GM12801 (cell line): ENCODE measurements around the gene CLCN5.

Experiments
- CTCF ChIP-seq: IDR thresholded peaks from one replicate; pipeline ENCODE4 v1.5.1; 2011; ENCODE audit warnings: control low read depth; ENCODE audit not compliant: insufficient read length; ENCODE audit errors: extremely low read depth

The CLCN5 gene

GRCh38 chrX:49987651-49988050 is 65.3 kb downstream of the CLCN5 start:
- no peak for TF ChIP-seq CTCF

- no peak for TF ChIP-seq CTCF
Observed at GRCh38 chrX:49988143-49988542, 65.7 kb downstream of the CLCN5 start.

- no peak for TF ChIP-seq CTCF
Observed at GRCh38 chrX:49991758-49992157, 69.4 kb downstream of the CLCN5 start.

GRCh38 chrX:49992853-49993252 is 70.5 kb downstream of the CLCN5 start:
- no peak for TF ChIP-seq CTCF

GRCh38 chrX:49993661-49994060 is 71.3 kb downstream of the CLCN5 start:
- no peak for TF ChIP-seq CTCF

- no peak for TF ChIP-seq CTCF
Observed at GRCh38 chrX:49995107-49995731, 72.8 kb downstream of the CLCN5 start.

- TF ChIP-seq CTCF = no peak
Observed at GRCh38 chrX:49995795-49996455, 73.5 kb downstream of the CLCN5 start.
